Middle frontal gyrus (tissue), 1 donor: ENCODE measurements around the gene HOXB3.

Experiments used
- DNase-seq: peaks from one replicate; pipeline ENCODE4 v3.0.0-alpha.2; 2015; ENCODE audit warnings: low spot score; ENCODE audit errors: extremely low spot score

Gene HOXB3

DNA sequence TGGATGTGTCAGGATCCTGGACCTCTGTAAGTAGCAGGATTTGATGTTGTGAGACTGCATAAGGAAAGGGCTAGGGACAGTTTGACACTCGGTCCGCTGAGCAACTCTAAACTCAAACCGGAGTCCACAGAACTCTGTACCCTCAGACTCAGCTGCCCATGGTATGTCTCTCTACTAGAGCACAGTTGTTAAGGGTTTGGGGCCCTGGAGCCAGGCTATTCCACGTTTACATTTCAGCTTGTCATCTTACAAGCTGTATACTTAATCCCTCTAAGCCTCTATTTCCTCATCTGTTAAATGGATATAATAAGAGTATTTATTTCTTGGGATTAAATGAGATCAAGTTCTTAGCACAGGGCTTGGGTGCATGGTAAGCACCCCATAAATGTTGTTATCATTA, 87.1 kb downstream of the HOXB3 start:
- DNase-seq = no peak

DNA sequence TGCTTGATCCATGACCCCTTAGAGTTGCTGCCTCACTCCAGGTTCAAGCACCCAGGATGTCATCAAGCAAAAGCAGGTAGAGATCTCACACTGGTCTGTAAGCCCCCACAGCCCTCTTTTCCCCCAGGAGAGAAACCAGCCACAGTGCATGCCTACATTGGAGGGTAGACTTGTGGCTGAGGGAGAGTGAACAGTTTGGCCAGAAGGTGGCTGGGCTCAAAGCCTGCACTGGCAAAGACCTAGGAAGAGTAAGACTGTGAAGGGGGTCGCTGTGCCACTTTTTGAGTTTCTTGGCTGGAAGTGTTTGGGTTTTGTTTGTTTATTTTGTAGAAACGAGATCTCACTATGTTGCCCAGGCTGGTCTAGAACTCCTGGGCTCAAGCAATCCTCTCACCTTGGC, 87.7 kb downstream of the HOXB3 start:
- DNase-seq = no peak

- no peak for DNase-seq
These were observed 89.3 kb downstream of the HOXB3 start for GRCh38 chr17:48500435-48501426.

DNA sequence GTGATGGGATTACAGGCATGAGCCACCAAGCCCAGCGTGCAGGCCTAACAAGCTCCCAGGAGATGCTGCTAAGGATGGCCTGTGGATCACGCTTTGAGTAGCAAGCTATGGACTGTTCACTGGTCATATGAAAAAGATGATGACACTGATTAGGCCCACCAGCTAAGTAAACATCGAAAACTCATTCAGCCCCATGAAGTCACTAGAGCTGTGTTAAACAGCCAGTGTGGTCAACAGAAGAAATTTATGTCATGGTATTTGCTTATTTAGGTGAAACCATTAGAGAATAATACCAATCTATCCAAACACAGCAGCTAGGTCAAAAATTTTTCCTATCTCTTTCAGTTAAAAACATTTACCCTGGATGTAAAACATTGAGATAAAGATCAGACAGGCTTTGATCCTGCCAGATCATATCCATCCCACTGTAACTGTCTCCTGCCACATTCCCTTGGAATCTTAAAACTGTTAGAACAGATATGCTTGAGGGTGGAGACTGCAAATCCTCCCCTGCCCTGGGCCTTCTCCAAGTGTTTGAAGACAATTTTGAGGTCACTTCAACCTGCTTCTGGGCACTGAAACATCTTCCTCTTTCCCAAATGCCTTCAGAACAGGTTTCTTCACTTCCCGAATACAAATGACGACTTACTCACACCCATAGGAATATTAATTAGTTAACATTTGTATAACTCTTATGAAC, 90.2 kb downstream of the HOXB3 start:
- no peak for DNase-seq

DNA sequence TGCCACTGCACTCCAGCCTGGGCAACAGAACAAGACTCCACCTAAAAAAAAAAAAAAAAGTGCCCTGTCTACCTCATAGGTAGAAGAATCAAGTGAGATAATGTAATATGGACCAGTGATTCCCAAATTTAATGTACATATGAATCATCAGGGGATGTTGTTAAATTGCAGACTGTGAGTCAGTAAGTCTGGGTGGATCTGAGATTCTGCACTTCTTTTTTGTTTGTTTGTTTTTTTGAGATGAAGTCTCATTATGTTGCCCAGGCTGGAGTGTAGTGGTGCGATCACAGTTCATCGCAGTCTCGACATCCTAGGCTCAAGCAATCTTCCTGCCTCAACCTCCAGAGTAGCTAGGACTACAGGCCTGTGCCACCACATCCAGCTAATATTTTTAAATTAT, 90.8 kb downstream of the HOXB3 start:
- no peak for DNase-seq
